AG04450 (cell line): ENCODE data around the gene HNRNPH2. TPM values are rescaled to one million over a fixed set of nuclear protein-coding genes. Genes with fewer than 3 reads are reported as not detected.
A peak's percentile ranks its signal among the peaks of the same experiment; 100 is the strongest.

Experiments
- CTCF ChIA-PET: fragments of 300-600, 350-600 bp; formaldehyde crosslinking; extraction: SDS; loops from one replicate; lab custom pipeline; 2022; ENCODE audit warnings: antibody characterized with exemption, inconsistent platforms; lab: Charles Lee
- POLR2A ChIA-PET: fragments of 350-600 bp; formaldehyde crosslinking; extraction: SDS; loops from one replicate; lab custom pipeline; 2021; ENCODE audit warnings: antibody characterized with exemption, inconsistent platforms; lab: Yijun Ruan, JAX
- DNase-seq: peaks from one replicate; pipeline ENCODE4 v3.0.0-alpha.2; 2011; ENCODE audit warnings: low read depth, low spot score
- H3K27ac ChIP-seq: one replicate; pipeline ENCODE4 v1.5.1; 2012; ENCODE audit warnings: low read depth, low read length, control low read depth
- H3K27me3 ChIP-seq: one replicate; pipeline ENCODE4 v1.6.0; 2012; ENCODE audit warnings: low read length; ENCODE audit not compliant: control insufficient read depth, insufficient read depth
- H3K4me3 ChIP-seq: 2 replicates; pipeline ENCODE4 v1.5.1; 2011; ENCODE audit warnings: mild to moderate bottlenecking, low read depth, low read length, control low read depth
- H3K9me3 ChIP-seq: 2 replicates; pipeline ENCODE4 v1.5.1; 2012; ENCODE audit warnings: low read length; ENCODE audit not compliant: control insufficient read depth, insufficient read depth
- polyA plus RNA-seq: library from polyadenylated mRNA; depleted of rRNA; stranded (reverse); fragments of >200 nt; gene quantifications from 2 replicates; pipeline ENCODE4 v1.2.3, GENCODE V29; 2011
- TF ChIP-seq, protein P1 (sequence below): IDR thresholded peaks from 2 replicates; pipeline ENCODE4 v1.5.1; 2011; ENCODE audit warnings: low read depth, low read length, control low read depth, inconsistent platforms

HNRNPH2 gene
- polyA plus RNA-seq, 1 experiment, result 64.8 TPM

GRCh38 chrX:101395789-101396188 lies 12.2 kb upstream of the HNRNPH2 start:
- no peak for DNase-seq
- TF ChIP-seq, protein P1, sequence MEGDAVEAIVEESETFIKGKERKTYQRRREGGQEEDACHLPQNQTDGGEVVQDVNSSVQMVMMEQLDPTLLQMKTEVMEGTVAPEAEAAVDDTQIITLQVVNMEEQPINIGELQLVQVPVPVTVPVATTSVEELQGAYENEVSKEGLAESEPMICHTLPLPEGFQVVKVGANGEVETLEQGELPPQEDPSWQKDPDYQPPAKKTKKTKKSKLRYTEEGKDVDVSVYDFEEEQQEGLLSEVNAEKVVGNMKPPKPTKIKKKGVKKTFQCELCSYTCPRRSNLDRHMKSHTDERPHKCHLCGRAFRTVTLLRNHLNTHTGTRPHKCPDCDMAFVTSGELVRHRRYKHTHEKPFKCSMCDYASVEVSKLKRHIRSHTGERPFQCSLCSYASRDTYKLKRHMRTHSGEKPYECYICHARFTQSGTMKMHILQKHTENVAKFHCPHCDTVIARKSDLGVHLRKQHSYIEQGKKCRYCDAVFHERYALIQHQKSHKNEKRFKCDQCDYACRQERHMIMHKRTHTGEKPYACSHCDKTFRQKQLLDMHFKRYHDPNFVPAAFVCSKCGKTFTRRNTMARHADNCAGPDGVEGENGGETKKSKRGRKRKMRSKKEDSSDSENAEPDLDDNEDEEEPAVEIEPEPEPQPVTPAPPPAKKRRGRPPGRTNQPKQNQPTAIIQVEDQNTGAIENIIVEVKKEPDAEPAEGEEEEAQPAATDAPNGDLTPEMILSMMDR, result no peak
- H3K9me3 ChIP-seq, result no peaks in the 10 kb centered on the region
- no peaks in the 10 kb centered on the region for H3K27me3 ChIP-seq
- H3K27ac ChIP-seq, result no peak overlapping the region
- ChIA-PET CTCF (interaction anchor here (2.1 kb wide), 1 partner anchor 19 kb away, joined by 6 read pairs; no protein-coding TSS in a partner anchor), POLR2A (interaction anchor here (0.7 kb wide), 1 partner anchor 35 kb away, joined by 3 read pairs; no protein-coding TSS in a partner anchor)
- no peak overlapping the region for H3K4me3 ChIP-seq

DNA sequence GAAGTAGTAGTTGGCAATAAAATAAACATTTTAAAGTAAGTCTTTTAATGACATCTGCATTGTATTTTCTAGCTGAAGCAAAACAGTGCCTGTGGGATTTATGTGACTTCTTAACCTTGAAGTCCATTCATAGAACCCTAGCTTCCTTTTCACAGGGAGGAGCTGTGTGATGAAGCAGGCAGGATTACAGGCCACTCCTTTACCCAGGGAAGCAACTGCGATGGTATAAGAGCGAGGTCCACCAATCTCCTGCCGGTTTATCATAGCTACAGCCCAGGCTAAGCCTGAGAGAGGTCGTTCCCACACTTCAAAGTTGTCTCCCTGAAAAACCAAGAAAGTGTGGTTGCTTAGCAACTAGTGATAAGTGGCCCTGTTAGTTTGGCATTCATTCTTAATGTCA lies 10.2 kb upstream of the HNRNPH2 start:
- POLR2A ChIA-PET, result no interaction called here
- H3K27ac ChIP-seq, result no peak overlapping the region
- TF ChIP-seq, protein P1, result no peak
- no peaks in the 10 kb centered on the region for H3K9me3 ChIP-seq
- no peaks in the 10 kb centered on the region for H3K27me3 ChIP-seq
- no peak overlapping the region for H3K4me3 ChIP-seq
- CTCF ChIA-PET, result no interaction called here
- no peak for DNase-seq

- no peaks in the 10 kb centered on the region for H3K27me3 ChIP-seq
- H3K27ac ChIP-seq, result no peak overlapping the region
- POLR2A ChIA-PET, result no interaction called here
- no peak overlapping the region for H3K4me3 ChIP-seq
- H3K9me3 ChIP-seq, result no peaks in the 10 kb centered on the region
- TF ChIP-seq, protein P1, result no peak
- DNase-seq, result no peak
- CTCF ChIA-PET, result no interaction called here
These were observed 9.3 kb upstream of the HNRNPH2 start for GRCh38 chrX:101398694-101399093.

DNA sequence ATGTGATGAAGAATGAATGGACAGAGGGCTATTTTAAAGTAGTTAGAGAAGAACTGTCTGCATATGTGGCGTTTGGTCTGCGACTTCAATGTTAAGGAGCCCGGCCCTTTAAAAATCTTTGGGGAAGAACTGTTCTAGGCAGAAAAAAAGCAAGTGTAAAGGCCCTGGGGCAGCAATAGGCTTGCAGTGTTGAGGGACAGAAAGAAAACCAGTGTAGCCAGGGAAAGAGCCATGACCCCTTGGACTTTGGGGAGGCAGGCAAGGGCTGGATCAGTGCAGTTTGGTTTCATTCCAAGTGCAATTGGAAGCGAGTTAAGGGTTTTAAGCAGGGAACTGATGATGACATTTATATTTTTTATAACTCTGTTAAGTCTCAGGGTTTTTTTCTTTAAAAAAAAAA lies 8.2 kb upstream of the HNRNPH2 start:
- H3K4me3 ChIP-seq, result no peak overlapping the region
- H3K9me3 ChIP-seq, result no peaks in the 10 kb centered on the region
- TF ChIP-seq, protein P1, result no peak
- POLR2A ChIA-PET, result no interaction called here
- no peak overlapping the region for H3K27ac ChIP-seq
- no peak for DNase-seq
- H3K27me3 ChIP-seq, result no peaks in the 10 kb centered on the region
- CTCF ChIA-PET, result interaction anchor here (1.2 kb wide), 1 partner anchor 9 kb away, joined by 4 read pairs; the partner anchor contains the start of gene RPL36A

GRCh38 chrX:101407167-101407747 lies 765 bp upstream of the HNRNPH2 start:
- no peak for DNase-seq
- Histone ChIP-seq H3K9me3 (no peaks in the 10 kb centered on the region), H3K4me3 (peak overlapping the region; percentile 85), H3K27me3 (no peaks in the 10 kb centered on the region), H3K27ac (peak overlapping the region; percentile 86)
- CTCF ChIA-PET, result no interaction called here
- TF ChIP-seq, protein P1, result no peak
- POLR2A ChIA-PET, result interaction anchor here (1.5 kb wide), 1 partner anchor 16 kb away, joined by 7 read pairs; the partner anchor contains the start of gene RPL36A
